HepG2 (cell line): ENCODE results near the gene PRMT2. TPM values are rescaled to one million over a fixed set of nuclear protein-coding genes. Genes with fewer than 3 reads are reported as not detected.

Experiments used
- ATAC-seq: fragments of 200-7000 bp; cut with Tn5 transposase; 3 replicates; pipeline ENCODE4 v1.9.1; 2020; ENCODE audit warnings: mild to moderate bottlenecking, moderate library complexity
- BruUV-seq: library from RNA; stranded (reverse); fragments of 400-500 nt; replicated peaks from 2 replicates; lab custom pipeline; 2021; lab: Mats Ljungman, UMichigan
- CTCF ChIA-PET: fragments of 300-600 bp; formaldehyde crosslinking; extraction: SDS; loops from one replicate; lab custom pipeline; 2021; ENCODE audit warnings: low total read pairs, inconsistent platforms, low intra/inter-chr PET ratio; lab: Yijun Ruan, JAX
- POLR2A ChIA-PET: fragments of 350-600 bp; sonication (Branson Sonifier 250); formaldehyde crosslinking; loops from one replicate; lab custom pipeline; 2020; ENCODE audit warnings: antibody characterized with exemption, inconsistent platforms; lab: Yijun Ruan, JAX
- DNase-seq: peaks from one replicate; pipeline ENCODE4 v3.0.0-alpha.2; 2015; ENCODE audit warnings: low spot score
- FAIRE-seq: peaks from 3 replicates; lab custom pipeline; 2011; peaks lifted over from hg19 to GRCh38; lab: Jason Lieb, UNC
- H2AFZ ChIP-seq: one replicate; pipeline ENCODE4 v1.6.1; 2011; ENCODE audit warnings: low read length, inconsistent platforms
- H3K27ac ChIP-seq: fragments of 300-600 bp; 3 replicates; pipeline ENCODE4 v1.8.0; 2011; ENCODE audit warnings: mixed run types, mild to moderate bottlenecking, mixed read lengths, low read length, inconsistent platforms; ENCODE audit not compliant: insufficient read depth; ENCODE audit errors: extremely low read length
- H3K27me3 ChIP-seq, 2 experiments: fragments of 200-600 bp in 1 of 2; 2 replicates in 1 of 2; 3 replicates in 1 of 2; pipeline versions ENCODE4 v1.6.0 to v1.8.0; 2011; ENCODE audit warnings: low read length in 2 of 2, mild to moderate bottlenecking in 2 of 2, moderate library complexity in 2 of 2, inconsistent platforms in 1 of 2; ENCODE audit not compliant: insufficient read depth in 2 of 2, control insufficient read depth in 1 of 2
- H3K36me3 ChIP-seq, 2 experiments: fragments of 200-600 bp in 1 of 2; replicated peaks in 1 of 2; 2 replicates in 1 of 2; 3 replicates in 1 of 2; pipeline versions ENCODE4 v1.5.1 to v1.8.0; 2011; ENCODE audit warnings: low read length in 2 of 2, inconsistent platforms in 1 of 2; ENCODE audit not compliant: insufficient read depth in 2 of 2, control insufficient read depth in 1 of 2
- H3K4me1 ChIP-seq: 2 replicates; pipeline ENCODE4 v1.5.1; 2012; ENCODE audit warnings: low read length, inconsistent platforms; ENCODE audit not compliant: insufficient read depth
- H3K4me2 ChIP-seq: 2 replicates; pipeline ENCODE4 v1.6.0; 2011; ENCODE audit warnings: low read depth, low read length, inconsistent platforms
- H3K4me3 ChIP-seq, 3 experiments: fragments of 200-600 bp in 1 of 3; sonication (generic), shearing (Covaris generic) in 1 of 3; replicated peaks in 1 of 3; 2 replicates each; pipeline ENCODE4 v1.5.1; 2011 to 2016; ENCODE audit warnings: low read length in 3 of 3, inconsistent platforms in 2 of 3, low read depth in 2 of 3, mild to moderate bottlenecking in 2 of 3, control low read depth in 1 of 3, mixed read lengths in 1 of 3; ENCODE audit not compliant: insufficient read depth in 1 of 3
- H3K79me2 ChIP-seq: one replicate; pipeline ENCODE4 v1.6.1; 2011; ENCODE audit warnings: low read length, inconsistent platforms; ENCODE audit not compliant: insufficient read depth
- H3K9ac ChIP-seq: 2 replicates; pipeline ENCODE4 v1.6.0; 2011; ENCODE audit warnings: mild to moderate bottlenecking, low read depth, low read length, inconsistent platforms; ENCODE audit not compliant: insufficient read depth
- H3K9me3 ChIP-seq: 2 replicates; pipeline ENCODE4 v1.5.1; 2012; ENCODE audit warnings: mild to moderate bottlenecking, low read length
- H4K20me1 ChIP-seq: 2 replicates; pipeline ENCODE4 v1.6.0; 2011; ENCODE audit warnings: inconsistent platforms, mild to moderate bottlenecking, low read length, moderate library complexity; ENCODE audit not compliant: insufficient read depth
- CBFB ChIP-seq: sonication (generic); formaldehyde crosslinking; IDR thresholded peaks from 2 replicates; pipeline ENCODE4 v1.4.0; 2020; ENCODE audit warnings: missing genetic modification reagents
- GABPA ChIP-seq, 2 experiments: IDR thresholded peaks; 2 replicates each; pipeline ENCODE4 v1.6.1; 2011 to 2016; ENCODE audit warnings: low read depth in 2 of 2, low read length in 1 of 2, missing biosample characterization in 1 of 2, missing genetic modification characterization in 1 of 2
- GATAD2A ChIP-seq: IDR thresholded peaks from 2 replicates; pipeline ENCODE4 v1.6.1; 2016
- HNRNPLL ChIP-seq: fragments of 200-400 bp; formaldehyde crosslinking; IDR thresholded peaks from 2 replicates; pipeline ENCODE4 v1.6.1; 2017; ENCODE audit warnings: mild to moderate bottlenecking, low read depth, low read length; ENCODE audit not compliant: poor library complexity, severe bottlenecking
- MEIS1 ChIP-seq: sonication (generic); formaldehyde crosslinking; IDR thresholded peaks from 2 replicates; pipeline ENCODE4 v1.9.0; 2021; ENCODE audit warnings: mild to moderate bottlenecking, missing genetic modification reagents, moderate library complexity, borderline replicate concordance
- MYPOP ChIP-seq: sonication (generic); formaldehyde crosslinking; IDR thresholded peaks from 2 replicates; pipeline ENCODE4 v1.8.1; 2023; ENCODE audit warnings: mild to moderate bottlenecking, moderate library complexity, missing genetic modification reagents
- PHF21A ChIP-seq: sonication (generic); formaldehyde crosslinking; IDR thresholded peaks from 2 replicates; pipeline ENCODE4 v1.5.0; 2020; ENCODE audit warnings: mild to moderate bottlenecking, missing genetic modification reagents
- PHF5A ChIP-seq: IDR thresholded peaks from one replicate; pipeline ENCODE4 v1.6.1; 2018; ENCODE audit warnings: low read depth, missing genetic modification reagents; ENCODE audit not compliant: unreplicated experiment
- SP5 ChIP-seq: IDR thresholded peaks from 2 replicates; pipeline ENCODE4 v1.6.1; 2016; ENCODE audit warnings: low read depth, borderline replicate concordance
- TFDP2 ChIP-seq: sonication (generic); formaldehyde crosslinking; IDR thresholded peaks from 2 replicates; pipeline ENCODE4 v1.4.0; 2020; ENCODE audit warnings: missing genetic modification reagents
- ZNF318 ChIP-seq: sonication (generic); formaldehyde crosslinking; IDR thresholded peaks from 2 replicates; pipeline ENCODE4 v1.4.0; 2020; ENCODE audit warnings: mild to moderate bottlenecking, missing genetic modification reagents
- ZNF7 ChIP-seq: IDR thresholded peaks from 2 replicates; pipeline ENCODE4 v1.6.1; 2016; ENCODE audit warnings: missing biosample characterization, missing genetic modification reagents
- WGBS: methylation state at CpG from one replicate; pipeline ENCODE4 v1.1.6; 2017; ENCODE audit warnings: low lambda C conversion rate; 5-methylcytosine and 5-hydroxymethylcytosine counted together
- in situ Hi-C: cut with HindIII; loops from 2 replicates; pipeline ENCODE4 v1.10.0; 2017; ENCODE audit warnings: low pct_unique_long_range_greater_than_20kb; ENCODE audit not compliant: extremely low pct_ligation_motif_present
- intact Hi-C: fragments of 100-400 bp; cut with micrococcal nuclease; formaldehyde crosslinking; loops from one replicate; pipeline ENCODE4 v1.10.0; 2022; ENCODE audit not compliant: unreplicated experiment
- polyA plus RNA-seq, 8 experiments: library from polyadenylated mRNA; depleted of rRNA in 3 of 8; stranded (reverse) in 7 of 8; unstranded in 1 of 8; fragments of >200 nt; fragmentation: Illumina TruSeq in 4 of 8; extraction: Trizol in 4 of 8; gene quantifications; 2 replicates each; pipeline versions ENCODE4 v1.2.1 to v1.2.3, GENCODE V29; 2011 to 2016; ENCODE audit warnings: low read depth in 4 of 8, missing spikeins in 1 of 8, mixed read lengths in 1 of 8; ENCODE audit not compliant: insufficient read depth in 1 of 8
- total RNA-seq, 5 experiments: library from RNA; depleted of rRNA; stranded (reverse); fragments of >200 nt; fragmentation: Illumina TruSeq; extraction: Trizol; gene quantifications; 2 replicates each; pipeline ENCODE4 v1.2.3, GENCODE V29; 2016; ENCODE audit warnings: low read depth in 1 of 5

The PRMT2 gene
- total and polyA plus RNA-seq, 2 of the 13 experiments (the other 11 are each of a cell fraction or from before 2014, with no cell fraction given): 54.4 to 78.8 TPM

GRCh38 chr21:46667741-46668380, 32.4 kb downstream of the PRMT2 start (continued):
- TF ChIP-seq TFDP2 (CRISPR knock-in tag) (peak; percentile 54; the same call in 1 of the 2 replicates), PHF21A (CRISPR knock-in tag) (no peak), CBFB (CRISPR knock-in tag) (0 out of 2 replicates have a peak, but pooled peaks have one; percentile 27), SP5 (peak; percentile 21; the same call in 1 of the 2 replicates)
- TF ChIP-seq, all 625 proteins: peak for 103

GRCh38 chr21:46668381-46668780, 32.9 kb downstream of the PRMT2 start:
- ChIA-PET CTCF (no interaction called here), POLR2A (interaction anchor here (0.8 kb wide), 1 partner anchor 33 kb away, joined by 6 read pairs; the partner anchor contains the start of gene PRMT2)
- H3K27ac ChIP-seq: no peak overlapping the region
- intact Hi-C loops (no loop called here), in situ Hi-C loops (no loop called here)
- H3K4me3 ChIP-seq: peak overlapping the region; percentile 1 to 87 (median 81); a peak in 5 of 6 replicates
- no peak overlapping the region for H2AFZ ChIP-seq
- no peaks in the 10 kb centered on the region for H3K9me3 ChIP-seq
- H3K79me2 ChIP-seq: no peaks in the 10 kb centered on the region
- no peaks in the 10 kb centered on the region for H4K20me1 ChIP-seq
- H3K9ac ChIP-seq: peak overlapping the region; percentile 69; the same call in 1 of the 2 replicates
- DNase-seq (no peak), FAIRE-seq (no peak), ATAC-seq (no peak)
- peak overlapping the region; percentile 95 for H3K4me2 ChIP-seq
- WGBS: 59% methylated on average over 2 of the region's 2 CpGs
- peaks cover 4 to 6% of the 10 kb centered on the region in 2 experiments; a peak in 3 of 5 replicates for H3K36me3 ChIP-seq
- H3K4me1 ChIP-seq: peaks cover 5% of the 10 kb centered on the region
- TSS peak; percentile 44 for BruUV-seq
- no peaks in the 10 kb centered on the region; a peak in 2 of 5 replicates for H3K27me3 ChIP-seq
- TF ChIP-seq ZNF318 (CRISPR knock-in tag) (no peak), MEIS1 (CRISPR knock-in tag) (no peak), PHF5A (no peak), GABPA (IDR thresholded peaks at IDR 0.05; ENCODE audit: low read depth, low read length) (no peak), GABPA (CRISPR knock-in tag; IDR thresholded peaks at IDR 0.05; ENCODE audit: low read depth) (peak; percentile 4; the same call in 1 of the 2 replicates), HNRNPLL (no peak), GATAD2A (CRISPR knock-in tag) (no peak), ZNF7 (CRISPR knock-in tag) (no peak), MYPOP (CRISPR knock-in tag) (no peak)
